Tibial nerve (tissue), 4 donors: ENCODE results near the gene TAF1L. TPM values are rescaled to one million over a fixed set of nuclear protein-coding genes. Genes with fewer than 3 reads are reported as not detected.

Experiments
- DNase-seq, 2 donors: peaks; one replicate each; pipeline ENCODE4 v3.0.0-alpha.2; 2019; ENCODE audit warnings: low spot score in 2 of 2
- H3K27ac ChIP-seq, 4 donors: fragments of 200-600 bp; sonication (generic) in 3 of 4; one replicate each; pipeline ENCODE4 v1.5.1; 2017 to 2019; ENCODE audit warnings: mild to moderate bottlenecking in 1 of 4
- H3K27me3 ChIP-seq, 2 donors: fragments of 200-600 bp; sonication (generic) in 1 of 2; one replicate each; pipeline versions ENCODE4 v1.5.1 to v1.6.0; 2017 to 2019
- H3K36me3 ChIP-seq, 3 donors: fragments of 200-600 bp; sonication (generic); one replicate each; pipeline ENCODE4 v1.5.1; 2018 to 2019
- H3K4me1 ChIP-seq, 4 donors: fragments of 200-600 bp; sonication (generic) in 3 of 4; one replicate each; pipeline ENCODE4 v1.5.1; 2017 to 2019
- H3K4me3 ChIP-seq, 4 donors: fragments of 200-600 bp; sonication (generic) in 3 of 4; one replicate each; pipeline ENCODE4 v1.5.1; 2017 to 2019; ENCODE audit warnings: mild to moderate bottlenecking in 1 of 4, moderate library complexity in 1 of 4
- H3K9me3 ChIP-seq, 4 donors: fragments of 200-600 bp; sonication (generic) in 3 of 4; one replicate each; pipeline ENCODE4 v1.5.1; 2017 to 2019
- CTCF ChIP-seq, 5 experiments: fragments of 200-600 bp in 3 of 5; fragments of 450-650 bp in 2 of 5; sonication (generic) in 3 of 5; IDR thresholded peaks; one replicate each; pipeline ENCODE4 v1.5.1; 2016 to 2019; ENCODE audit warnings: antibody characterized with exemption in 5 of 5, mild to moderate bottlenecking in 3 of 5, moderate library complexity in 2 of 5
- EP300 ChIP-seq, 2 donors: sonication (generic); formaldehyde crosslinking; IDR thresholded peaks; one replicate each; pipeline ENCODE4 v1.6.1; 2017; ENCODE audit warnings: antibody characterized with exemption in 2 of 2, mild to moderate bottlenecking in 1 of 2
- POLR2A ChIP-seq, 2 donors: fragments of 450-650 bp; IDR thresholded peaks; one replicate each; pipeline ENCODE4 v1.6.1; 2017; ENCODE audit warnings: antibody characterized with exemption in 2 of 2, mild to moderate bottlenecking in 2 of 2, moderate library complexity in 2 of 2
- WGBS, 2 donors: methylation state at CpG; one replicate each; pipeline ENCODE4 v1.1.5; 2018; 5-methylcytosine and 5-hydroxymethylcytosine counted together
- total RNA-seq, 4 donors: library from RNA; depleted of rRNA; stranded (reverse); fragments of >200 nt; gene quantifications; one replicate each; pipeline ENCODE4 v1.1.0, GENCODE V29; 2016

Gene TAF1L
- total RNA-seq, 4 donors from 2014 or later: under 0.01 to 0.21 TPM; not detected in 2

- Histone ChIP-seq H3K4me1 (no peaks in the 10 kb centered on the region), H3K27me3 (no peaks in the 10 kb centered on the region), H3K27ac (no peak overlapping the region), H3K9me3 (no peaks in the 10 kb centered on the region), H3K36me3 (no peaks in the 10 kb centered on the region), H3K4me3 (no peak overlapping the region)
- 59 to 69% methylated on average over 2 of the region's 2 CpGs for whole genome bisulfite sequencing, 2 donors
- TF ChIP-seq CTCF (IDR thresholded peaks at IDR 0.05) (no peak), EP300 (IDR thresholded peaks at IDR 0.05) (no peak), POLR2A (IDR thresholded peaks at IDR 0.05) (no peak)
- DNase-seq: no peak
Measured at GRCh38 chr9:32590476-32590875, 45.0 kb downstream of the TAF1L start.

- Histone ChIP-seq H3K4me3 (no peak overlapping the region), H3K27me3 (no peaks in the 10 kb centered on the region), H3K9me3 (no peaks in the 10 kb centered on the region), H3K27ac (no peak overlapping the region), H3K4me1 (no peaks in the 10 kb centered on the region), H3K36me3 (no peaks in the 10 kb centered on the region)
- 49% methylated on average over 6 of the region's 6 CpGs for WGBS, 2 donors
- DNase-seq: no peak
- TF ChIP-seq EP300 (IDR thresholded peaks at IDR 0.05) (no peak), CTCF (IDR thresholded peaks at IDR 0.05) (peak; percentile 30 to 41 (median 33)), POLR2A (IDR thresholded peaks at IDR 0.05) (no peak)
Measured at GRCh38 chr9:32589083-32589723, 46.3 kb downstream of the TAF1L start.

DNA sequence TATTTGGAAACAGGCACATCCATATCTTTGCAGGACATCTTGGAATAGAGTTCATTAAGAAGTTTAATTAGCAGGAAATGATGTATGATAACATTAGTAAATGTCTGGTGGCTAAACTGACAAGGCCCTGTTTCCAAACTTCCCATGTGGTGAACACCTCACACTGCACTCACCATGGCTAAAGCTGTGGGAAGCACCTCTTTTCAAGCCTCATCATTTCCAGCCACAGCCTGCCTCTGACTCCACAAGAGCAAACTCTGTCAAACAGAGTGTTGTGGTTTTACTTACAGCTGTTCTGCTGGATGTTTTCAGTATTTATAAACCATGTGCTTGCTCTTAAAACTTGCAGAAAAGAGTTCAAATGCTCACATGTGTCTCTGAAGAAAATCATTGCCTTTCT, 47.6 kb downstream of the TAF1L start:
- no peaks in the 10 kb centered on the region for H3K9me3 ChIP-seq
- H3K27me3 ChIP-seq: no peaks in the 10 kb centered on the region
- TF ChIP-seq POLR2A (IDR thresholded peaks at IDR 0.05) (no peak), EP300 (IDR thresholded peaks at IDR 0.05) (no peak), CTCF (IDR thresholded peaks at IDR 0.05) (no peak)
- no peaks in the 10 kb centered on the region for H3K36me3 ChIP-seq
- no peak overlapping the region for H3K27ac ChIP-seq
- no peak for DNase-seq
- H3K4me3 ChIP-seq: no peak overlapping the region
- no peaks in the 10 kb centered on the region for H3K4me1 ChIP-seq

DNA sequence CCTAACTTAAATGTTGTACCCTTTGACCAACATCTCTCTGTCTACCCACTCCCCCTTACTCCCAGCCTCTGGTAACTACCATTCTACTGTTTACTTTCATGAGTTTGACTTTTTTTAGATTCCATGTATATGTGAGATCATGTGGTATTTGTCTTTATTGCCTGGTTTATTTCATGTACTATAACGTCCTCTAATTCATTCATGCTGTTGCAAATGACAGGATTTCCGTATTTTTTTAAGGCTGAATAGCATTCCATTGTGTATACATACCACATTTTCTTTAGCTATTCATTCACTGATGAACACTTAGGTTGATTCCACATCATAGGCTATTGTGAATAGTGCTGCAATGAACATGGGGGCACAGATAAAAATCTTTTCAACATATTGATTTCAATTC, 50.7 kb downstream of the TAF1L start:
- 20 to 23% methylated on average over 2 of the region's 2 CpGs for WGBS, 2 donors
- no peak overlapping the region for H3K4me3 ChIP-seq
- DNase-seq: no peak
- no peaks in the 10 kb centered on the region for H3K27me3 ChIP-seq
- no peaks in the 10 kb centered on the region for H3K36me3 ChIP-seq
- no peaks in the 10 kb centered on the region for H3K4me1 ChIP-seq
- no peak overlapping the region for H3K27ac ChIP-seq
- no peaks in the 10 kb centered on the region for H3K9me3 ChIP-seq
- TF ChIP-seq CTCF (IDR thresholded peaks at IDR 0.05) (no peak), EP300 (IDR thresholded peaks at IDR 0.05) (no peak), POLR2A (IDR thresholded peaks at IDR 0.05) (no peak)

DNA sequence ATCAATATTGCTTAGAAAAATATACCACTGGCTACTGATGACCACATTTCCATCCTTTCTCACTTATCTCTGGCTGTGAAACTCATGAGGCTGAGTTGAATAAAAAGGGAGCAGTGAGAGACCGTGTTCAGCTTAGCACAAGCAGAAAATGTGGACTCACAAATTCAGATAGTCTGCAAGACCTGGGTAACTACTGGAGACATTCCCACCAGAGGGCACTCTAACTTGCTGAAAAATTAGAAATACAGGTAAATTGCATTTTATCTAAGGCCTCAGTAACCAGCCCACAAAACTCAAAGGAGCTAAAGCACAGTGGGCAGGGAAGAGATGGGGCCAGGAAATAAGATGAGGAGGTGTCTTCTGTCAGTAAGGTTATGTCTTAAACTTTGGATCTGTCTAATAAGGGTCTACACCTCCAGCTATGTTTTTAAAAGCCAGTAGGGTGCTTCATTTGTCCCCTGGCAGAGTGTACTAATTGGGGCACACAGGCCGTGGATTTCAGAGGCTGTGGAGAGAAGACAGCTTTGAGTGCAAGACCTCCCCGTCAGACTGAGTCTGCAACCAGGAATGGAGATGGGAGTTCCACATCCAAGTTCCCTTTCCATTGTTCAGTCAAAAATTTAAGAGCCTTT, 53.8 kb downstream of the TAF1L start:
- no peaks in the 10 kb centered on the region for H3K27me3 ChIP-seq
- peak in 1 of 2 donors; percentile 43 for DNase-seq
- no peaks in the 10 kb centered on the region for H3K36me3 ChIP-seq
- H3K4me1 ChIP-seq: peaks cover 0 to 7% (median 0%) of the 10 kb centered on the region in 4 donors
- H3K9me3 ChIP-seq: no peaks in the 10 kb centered on the region
- H3K4me3 ChIP-seq: no peak overlapping the region
- 39 to 44% methylated on average over 3 of the region's 3 CpGs for WGBS, 2 donors
- TF ChIP-seq POLR2A (IDR thresholded peaks at IDR 0.05) (no peak), CTCF (IDR thresholded peaks at IDR 0.05) (peak; percentile 35 to 49 (median 37))
- no peak overlapping the region for H3K27ac ChIP-seq
